Heart right ventricle (tissue), 16 donors: ENCODE measurements around the gene PACSIN2. TPM values are rescaled to one million over a fixed set of nuclear protein-coding genes. Genes with fewer than 3 reads are reported as not detected.
"Not testable (repeated sequence)": the region's sequence is repeated elsewhere in the genome, so short reads cannot be mapped to it uniquely, and the experiment has no call there.

ENCODE experiments used
- ATAC-seq, 8 donors: fragments of 200-7000 bp; cut with Tn5 transposase; one replicate each; pipeline ENCODE4 v1.9.1; 2020; ENCODE audit warnings: mild to moderate bottlenecking in 8 of 8, moderate library complexity in 8 of 8, moderate number of reproducible peaks in 1 of 8
- DNase-seq, 2 donors: peaks; one replicate each; pipeline ENCODE4 v3.0.0-alpha.2; 2020
- H3K27ac ChIP-seq, 10 donors: fragments of 200-600 bp; sonication (generic) in 2 of 10; one replicate each; pipeline versions ENCODE4 v1.5.0 to v1.8.0; 2020 to 2022; ENCODE audit warnings: mild to moderate bottlenecking in 3 of 10
- H3K27me3 ChIP-seq, 7 donors: fragments of 200-600 bp; one replicate each; pipeline ENCODE4 v1.8.0; 2021 to 2022; ENCODE audit warnings: mild to moderate bottlenecking in 2 of 7
- H3K36me3 ChIP-seq, 9 donors: fragments of 200-600 bp; sonication (generic) in 1 of 9; one replicate each; pipeline versions ENCODE4 v1.5.0 to v1.8.0; 2020 to 2022; ENCODE audit warnings: mild to moderate bottlenecking in 2 of 9
- H3K4me1 ChIP-seq, 9 donors: fragments of 200-600 bp; sonication (generic) in 1 of 9; one replicate each; pipeline versions ENCODE4 v1.5.0 to v1.8.0; 2020 to 2022; ENCODE audit warnings: mild to moderate bottlenecking in 4 of 9
- H3K4me3 ChIP-seq, 10 donors: fragments of 200-600 bp; sonication (generic) in 2 of 10; one replicate each; pipeline versions ENCODE4 v1.5.0 to v1.8.0; 2020 to 2022; ENCODE audit warnings: mild to moderate bottlenecking in 7 of 10, moderate library complexity in 2 of 10
- H3K9me3 ChIP-seq, 11 donors: fragments of 200-600 bp in 10 of 11; sonication (generic) in 2 of 11; one replicate each; pipeline versions ENCODE4 v1.5.0 to v1.8.0; 2013 to 2022; ENCODE audit warnings: mild to moderate bottlenecking in 2 of 11, control low read depth in 1 of 11, moderate library complexity in 1 of 11
- WGBS, 2 donors: extraction: QIAGEN DNeasy Blood & Tissue Kit; methylation state at CpG; one replicate each; pipeline ENCODE4 v1.1.7; 2013; ENCODE audit warnings: inconsistent platforms in 1 of 2; 5-methylcytosine and 5-hydroxymethylcytosine counted together
- intact Hi-C, 10 donors: fragments of 100-400 bp; cut with DNase I; formaldehyde crosslinking; loops; one replicate each; pipeline versions ENCODE4 v1.11.1 to v1.14.2; 2022
- polyA plus RNA-seq, 2 donors: library from polyadenylated mRNA; stranded (reverse); fragments of 200-250 nt; gene quantifications; one replicate each; pipeline ENCODE4 v1.2.3, GENCODE V29; 2013
- total RNA-seq, 10 donors: library from RNA; stranded (reverse); fragmentation: NEBNext Ultra II Directional in 3 of 10; extraction: Animal tissue kit (Norgen Biotek cat#: 25700) in 3 of 10; gene quantifications; one replicate each; pipeline versions ENCODE4 v1.2.1 to v1.2.4, GENCODE V29; 2021 to 2023
- TF ChIP-seq, protein P1 (sequence below), 9 donors: fragments of 200-600 bp; sonication (generic) in 2 of 9; IDR thresholded peaks; one replicate each; pipeline versions ENCODE4 v1.5.0 to v1.8.0; 2021 to 2022; ENCODE audit warnings: antibody characterized with exemption in 9 of 9, mild to moderate bottlenecking in 5 of 9, moderate library complexity in 1 of 9
- donor health status: Arrhythmogenic right ventricular cardiomyopathy.
- donor health status: ischemic (EF 13 %, LVEDD 7.1; RV severe dilation, severe dysfunction).
- donor health status: healthy with polysubstance abuse.
- donor health status: DM: no; HTN: yes; CAD: no.
- donor health status: DM: no; HTN: no; CAD: no.
- donor health status: ischemic (EF 25% LVEDD 6.9; RV normal size, moderate dysfunction).
- donor health status: ischemic (EF 25% LVEDD 5.7; RV mildly dilated, moderate dysfunction).
- donor health status: healthy.
- donor health status: DM: yes; HTN: yes; CAD: no.
- donor health status: Ischemic cardiomyopathy.
- donor health status: ischemic (EF 35%, LVEDD 5.7; RV mildly dilated, moderate dysfunction).
- donor health status: nonischemic (EF 11% LVEDD 7.7; RV severe dilation, severe dysfunction).
- donor health status: DM: yes; HTN: yes; CAD: no.
- donor health status: PGD.
- donor health status: ischemic (EF 29% LVEDD 5.4; RV normal size, mild dysfunction).
- donor health status: nonischemic (EF 23%, LVEDD 6.1; RV moderate dilation, normal function).

PACSIN2 gene
- total and polyA plus RNA-seq, 12 donors, result 24.3 to 69.7 (median 57.0) TPM

DNA sequence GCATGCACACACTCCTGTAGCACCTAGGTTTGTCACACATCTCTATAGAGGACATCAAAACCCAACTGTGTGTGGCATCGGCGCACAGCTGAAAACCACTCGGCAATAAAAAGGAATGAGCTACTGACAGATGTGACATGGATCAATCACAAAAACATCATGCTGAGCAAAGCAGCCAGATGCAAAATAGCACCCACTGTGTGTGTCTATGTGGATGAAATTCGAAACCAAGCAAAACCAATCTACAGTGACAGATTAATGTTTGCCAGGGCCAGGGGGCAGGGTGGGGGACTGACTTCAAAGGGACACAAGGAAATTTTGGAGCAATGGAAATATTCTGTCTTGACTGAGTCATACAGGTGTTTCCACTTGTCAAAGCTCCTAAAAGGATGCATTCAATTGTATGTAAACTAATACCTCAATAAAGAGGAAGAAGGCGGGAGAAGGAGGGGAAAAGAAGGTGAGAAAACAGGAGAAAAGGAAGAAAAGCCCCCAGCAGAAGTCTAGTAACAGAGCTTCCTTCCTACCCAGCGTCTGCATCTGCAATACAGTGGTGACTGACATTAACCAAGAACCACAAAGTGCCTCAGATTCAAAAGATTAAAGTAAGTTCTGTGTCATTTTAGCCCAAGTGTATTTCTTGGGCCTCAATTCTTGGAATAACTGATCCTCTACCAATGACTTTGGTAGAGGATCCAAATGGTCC lies 49.8 kb downstream of the PACSIN2 start:
- peaks cover 0 to 12% (median 0%) of the 10 kb centered on the region in 9 donors for H3K36me3 ChIP-seq
- DNase-seq (no peak), ATAC-seq (no peak)
- 64 to 74% methylated on average over 6 of the region's 6 CpGs for WGBS, 2 donors
- no peak overlapping the region for H3K27ac ChIP-seq
- no peak overlapping the region for H3K4me3 ChIP-seq
- no peaks in the 10 kb centered on the region for H3K27me3 ChIP-seq
- H3K4me1 ChIP-seq, result peaks cover 11 to 81% (median 56%) of the 10 kb centered on the region in 9 donors
- H3K9me3 ChIP-seq, result no peaks in the 10 kb centered on the region
- TF ChIP-seq, protein P1, sequence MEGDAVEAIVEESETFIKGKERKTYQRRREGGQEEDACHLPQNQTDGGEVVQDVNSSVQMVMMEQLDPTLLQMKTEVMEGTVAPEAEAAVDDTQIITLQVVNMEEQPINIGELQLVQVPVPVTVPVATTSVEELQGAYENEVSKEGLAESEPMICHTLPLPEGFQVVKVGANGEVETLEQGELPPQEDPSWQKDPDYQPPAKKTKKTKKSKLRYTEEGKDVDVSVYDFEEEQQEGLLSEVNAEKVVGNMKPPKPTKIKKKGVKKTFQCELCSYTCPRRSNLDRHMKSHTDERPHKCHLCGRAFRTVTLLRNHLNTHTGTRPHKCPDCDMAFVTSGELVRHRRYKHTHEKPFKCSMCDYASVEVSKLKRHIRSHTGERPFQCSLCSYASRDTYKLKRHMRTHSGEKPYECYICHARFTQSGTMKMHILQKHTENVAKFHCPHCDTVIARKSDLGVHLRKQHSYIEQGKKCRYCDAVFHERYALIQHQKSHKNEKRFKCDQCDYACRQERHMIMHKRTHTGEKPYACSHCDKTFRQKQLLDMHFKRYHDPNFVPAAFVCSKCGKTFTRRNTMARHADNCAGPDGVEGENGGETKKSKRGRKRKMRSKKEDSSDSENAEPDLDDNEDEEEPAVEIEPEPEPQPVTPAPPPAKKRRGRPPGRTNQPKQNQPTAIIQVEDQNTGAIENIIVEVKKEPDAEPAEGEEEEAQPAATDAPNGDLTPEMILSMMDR (IDR thresholded peaks at IDR 0.05), result no peak
- intact Hi-C loops, result loop anchor here in 6 of 10 donors (5.0 to 10.0 kb wide), 4 partner anchors 38 to 100 kb away; no protein-coding TSS in a partner anchor

DNA sequence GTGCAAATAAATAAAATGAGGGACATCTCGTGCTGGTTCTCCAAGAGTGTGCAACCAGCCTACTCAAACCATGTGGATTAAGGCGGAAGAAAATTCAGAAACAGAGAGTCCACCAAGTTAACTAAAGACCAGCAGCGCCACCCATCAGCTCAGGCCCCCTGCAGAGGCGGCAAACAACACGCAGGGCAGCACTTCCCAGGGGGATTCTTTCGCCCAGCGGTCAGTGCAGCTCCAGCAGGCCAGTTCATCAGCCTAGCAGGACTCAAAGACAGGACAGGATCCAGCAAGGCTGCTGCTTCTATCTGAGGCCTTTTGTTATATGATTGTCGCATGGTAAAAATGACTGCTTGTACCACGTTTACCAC lies 51.7 kb downstream of the PACSIN2 start:
- intact Hi-C loops, result loop anchor here in 5 of 10 donors (5.0 to 10.0 kb wide), 3 partner anchors 36 to 98 kb away; no protein-coding TSS in a partner anchor
- H3K9me3 ChIP-seq, result no peaks in the 10 kb centered on the region
- H3K27ac ChIP-seq, result peak overlapping the region in 4 of 10 donors; percentile 7 to 81 (median 68)
- TF ChIP-seq, protein P1 (IDR thresholded peaks at IDR 0.05), result no peak
- WGBS, 2 donors, result 77 to 79% methylated on average over 9 of the region's 9 CpGs
- peaks cover 0 to 12% (median 0%) of the 10 kb centered on the region in 9 donors for H3K36me3 ChIP-seq
- H3K4me3 ChIP-seq, result no peak overlapping the region
- peaks cover 16 to 84% (median 70%) of the 10 kb centered on the region in 9 donors for H3K4me1 ChIP-seq
- no peak for DNase-seq
- no peak for ATAC-seq
- no peaks in the 10 kb centered on the region for H3K27me3 ChIP-seq

DNA sequence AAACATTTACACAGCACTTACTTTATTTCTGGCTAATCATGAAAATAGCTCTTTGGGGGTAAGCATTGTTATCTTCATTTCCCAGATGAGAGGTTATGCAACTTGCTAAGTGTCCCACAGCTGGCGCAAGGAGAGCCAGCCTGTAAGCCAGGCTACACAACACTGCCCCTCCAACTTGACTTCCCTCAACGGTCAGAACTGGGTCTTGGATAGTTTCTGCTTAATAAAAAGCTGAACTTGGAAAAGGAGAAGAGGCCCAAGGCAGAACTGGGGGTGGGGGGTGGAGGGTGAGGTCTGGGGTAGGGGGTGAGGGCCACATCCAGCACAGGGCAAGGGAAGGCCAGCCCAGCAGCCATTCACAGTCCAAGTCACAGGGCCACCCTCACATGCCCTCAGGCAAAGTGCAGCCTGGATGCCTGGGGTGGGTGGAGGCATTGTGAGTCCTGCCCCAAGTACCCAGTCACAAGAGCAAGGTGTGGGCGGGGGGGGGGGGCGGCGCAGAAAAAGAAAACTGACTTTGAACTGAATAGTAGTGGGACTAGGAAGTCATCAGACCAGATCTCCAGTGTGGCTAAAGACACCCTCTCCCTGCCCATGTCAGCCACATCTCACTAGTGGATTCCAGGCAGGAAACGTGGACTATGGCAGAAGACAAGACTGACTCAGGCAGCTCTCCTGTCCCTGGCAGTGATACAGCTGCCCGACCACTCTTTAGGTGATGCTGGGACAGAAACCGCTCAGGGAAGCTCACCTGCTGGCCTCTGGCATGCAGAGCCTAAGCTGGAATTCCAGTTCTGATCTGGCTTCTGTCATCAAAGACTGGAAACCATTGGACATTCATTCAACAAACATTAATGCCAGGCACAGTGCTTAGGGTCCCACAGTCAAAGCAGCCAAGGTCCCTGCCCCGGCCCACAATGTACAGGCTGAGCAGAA lies 52.4 kb downstream of the PACSIN2 start:
- WGBS, 2 donors, result 75% methylated on average over 9 of the region's 9 CpGs
- intact Hi-C loops, result loop anchor here in 5 of 10 donors (5.0 to 10.0 kb wide), 3 partner anchors 35 to 98 kb away; no protein-coding TSS in a partner anchor
- Histone ChIP-seq H3K4me3 (no peak overlapping the region), H3K9me3 (no peaks in the 10 kb centered on the region), H3K36me3 (peaks cover 0 to 12% (median 0%) of the 10 kb centered on the region in 9 donors), H3K27me3 (no peaks in the 10 kb centered on the region), H3K27ac (peak overlapping the region in 9 of 10 donors; percentile 31 to 81 (median 58)), H3K4me1 (peaks cover 16 to 85% (median 77%) of the 10 kb centered on the region in 9 donors)
- TF ChIP-seq, protein P1 (IDR thresholded peaks at IDR 0.05), result no peak
- ATAC-seq, result peak in 6 of 8 donors; percentile 20 to 51 (median 27)
- no peak for DNase-seq

DNA sequence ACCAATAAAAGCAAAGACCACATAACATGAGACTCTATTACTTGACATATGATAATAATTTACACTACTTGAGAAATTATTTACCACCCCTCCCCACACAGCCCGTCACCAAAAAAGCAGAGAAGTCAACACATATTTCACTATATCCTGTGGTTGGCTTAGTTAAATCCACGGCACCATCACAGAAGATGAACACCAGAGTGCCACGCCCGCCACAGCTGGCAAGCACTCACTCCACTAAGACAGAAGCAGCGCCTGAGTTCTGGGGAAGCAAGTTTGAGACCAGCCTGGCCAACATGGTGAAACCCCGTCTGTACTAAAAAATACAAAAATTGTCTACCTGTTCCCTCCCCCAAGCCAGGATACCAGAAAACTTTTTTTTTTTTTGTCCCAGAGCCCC lies 53.1 kb downstream of the PACSIN2 start:
- Histone ChIP-seq H3K27me3 (no peaks in the 10 kb centered on the region), H3K4me3 (no peak overlapping the region), H3K4me1 (peaks cover 16 to 84% (median 71%) of the 10 kb centered on the region in 9 donors), H3K9me3 (no peaks in the 10 kb centered on the region), H3K36me3 (peaks cover 0 to 12% (median 0%) of the 10 kb centered on the region in 9 donors), H3K27ac (peak overlapping the region in 9 of 10 donors; percentile 31 to 81 (median 58))
- intact Hi-C loops, result loop anchor here in 5 of 10 donors (5.0 to 10.0 kb wide), 3 partner anchors 35 to 97 kb away; no protein-coding TSS in a partner anchor
- TF ChIP-seq, protein P1 (IDR thresholded peaks at IDR 0.05), result no peak
- WGBS, 2 donors, result 84 to 89% methylated on average over 6 of the region's 6 CpGs
- DNase-seq (no peak), ATAC-seq (no peak)

DNA sequence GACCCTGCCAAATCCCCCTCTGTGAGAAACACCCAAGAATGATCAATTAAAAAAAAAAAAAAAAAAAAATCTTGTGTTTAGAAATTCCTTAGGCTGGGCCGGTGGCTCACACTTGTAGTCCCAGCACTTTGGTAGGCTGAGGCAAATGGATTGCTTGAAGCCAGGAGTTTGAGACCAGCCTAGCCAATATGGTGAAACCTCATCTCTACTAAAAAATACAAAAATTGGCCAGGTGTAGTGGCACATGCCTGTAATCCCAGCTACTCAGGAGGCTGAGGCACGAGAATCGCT lies 53.6 kb downstream of the PACSIN2 start:
- WGBS, 2 donors, result 88 to 90% methylated on average over 3 of the region's 3 CpGs
- H3K27me3 ChIP-seq, DNase-seq, H3K4me3 ChIP-seq, ATAC-seq, H3K9me3 ChIP-seq: not testable (repeated sequence)
- peaks cover 16 to 84% (median 70%) of the 10 kb centered on the region in 9 donors for H3K4me1 ChIP-seq
- peak overlapping the region in 8 of 10 donors; percentile 31 to 81 (median 62) for H3K27ac ChIP-seq
- H3K36me3 ChIP-seq, result peaks cover 0 to 11% (median 0%) of the 10 kb centered on the region in 9 donors
- intact Hi-C loops, result loop anchor here in 5 of 10 donors (5.0 to 10.0 kb wide), 3 partner anchors 34 to 97 kb away; no protein-coding TSS in a partner anchor
